Mesendoderm (in vitro differentiated cells): ENCODE measurements around the gene DDX23.

ENCODE experiments used
- DNase-seq: peaks from one replicate; pipeline ENCODE4 v3.0.0; 2013
- H2AK5ac ChIP-seq: 2 replicates; pipeline ENCODE4 v1.6.1; 2013; ENCODE audit warnings: low read length, inconsistent platforms
- H2BK120ac ChIP-seq: 2 replicates; pipeline ENCODE4 v1.6.1; 2013; ENCODE audit warnings: low read depth, mild to moderate bottlenecking, low read length, moderate library complexity, mixed read lengths
- H2BK15ac ChIP-seq: replicated peaks from 2 replicates; pipeline ENCODE4 v1.6.1; 2013; ENCODE audit warnings: low read depth, mild to moderate bottlenecking, moderate library complexity
- H2BK5ac ChIP-seq: 2 replicates; pipeline ENCODE4 v1.6.1; 2013; ENCODE audit warnings: low read length, inconsistent platforms
- H3K18ac ChIP-seq: 2 replicates; pipeline ENCODE4 v1.6.1; 2013; ENCODE audit warnings: mild to moderate bottlenecking, low read length, mixed read lengths
- H3K23ac ChIP-seq: one replicate; pipeline ENCODE4 v1.6.1; 2013; ENCODE audit warnings: low read length
- H3K27ac ChIP-seq: 2 replicates; pipeline ENCODE4 v1.5.1; 2013; ENCODE audit warnings: low read depth, mild to moderate bottlenecking, inconsistent platforms, low read length, moderate library complexity
- H3K27me3 ChIP-seq: 2 replicates; pipeline ENCODE4 v1.6.1; 2013; ENCODE audit warnings: low read length, control low read depth, mild to moderate bottlenecking, inconsistent platforms; ENCODE audit not compliant: insufficient read depth, poor library complexity
- H3K36me3 ChIP-seq: 2 replicates; pipeline ENCODE4 v1.6.1; 2013; ENCODE audit warnings: low read length, inconsistent platforms; ENCODE audit not compliant: control insufficient read depth, insufficient read depth
- H3K4ac ChIP-seq: one replicate; pipeline ENCODE4 v1.6.1; 2013; ENCODE audit warnings: low read depth, mild to moderate bottlenecking, low read length, moderate library complexity
- H3K4me1 ChIP-seq: 2 replicates; pipeline ENCODE4 v1.6.1; 2013; ENCODE audit warnings: low read depth, low read length, inconsistent platforms; ENCODE audit not compliant: control insufficient read depth
- H3K4me2 ChIP-seq: 2 replicates; pipeline ENCODE4 v1.6.1; 2013; ENCODE audit warnings: low read length
- H3K4me3 ChIP-seq: 2 replicates; pipeline ENCODE4 v1.5.1; 2013; ENCODE audit warnings: mild to moderate bottlenecking, low read length
- H3K56ac ChIP-seq: one replicate; pipeline ENCODE4 v1.6.1; 2013; ENCODE audit warnings: low read length
- H3K79me1 ChIP-seq: 2 replicates; pipeline ENCODE4 v1.6.1; 2013; ENCODE audit warnings: low read length, inconsistent platforms
- H3K79me2 ChIP-seq: 2 replicates; pipeline ENCODE4 v1.6.1; 2013; ENCODE audit warnings: mild to moderate bottlenecking, low read length; ENCODE audit not compliant: control insufficient read depth, insufficient read depth
- H3K9ac ChIP-seq: 2 replicates; pipeline ENCODE4 v1.6.1; 2013; ENCODE audit warnings: low read length, inconsistent platforms
- H4K5ac ChIP-seq: one replicate; pipeline ENCODE4 v1.6.1; 2013; ENCODE audit warnings: low read length
- H4K8ac ChIP-seq: one replicate; pipeline ENCODE4 v1.6.1; 2013; ENCODE audit warnings: low read depth, mild to moderate bottlenecking, control low read depth, low read length, moderate library complexity
- WGBS: extraction: QIAGEN DNeasy Blood & Tissue Kit; methylation state at CpG from one replicate; pipeline ENCODE4 v1.1.7; 2013; ENCODE audit warnings: low lambda C conversion rate, missing lambda C conversion rate; ENCODE audit not compliant: insufficient coverage; ENCODE audit errors: extremely low coverage; 5-methylcytosine and 5-hydroxymethylcytosine counted together

The DDX23 gene

DNA sequence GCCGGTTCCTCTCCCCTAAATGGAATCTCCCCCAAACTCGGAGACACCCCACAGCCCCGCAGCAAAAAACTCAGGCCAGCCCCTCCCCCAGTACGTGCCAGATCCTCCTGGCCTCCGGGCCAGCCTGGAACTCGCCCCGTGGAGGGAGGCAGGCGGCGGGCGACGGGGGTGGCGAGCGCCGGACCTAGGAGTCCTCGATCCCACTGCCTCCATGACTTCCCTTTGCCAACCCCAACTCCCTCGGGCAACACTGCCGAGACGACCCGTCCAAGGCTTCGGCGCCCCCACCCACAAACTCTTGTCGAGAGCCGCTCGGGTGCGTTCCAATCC is 63.5 kb downstream of the DDX23 start:
- Histone ChIP-seq H3K27me3 (no peaks in the 10 kb centered on the region), H3K4me1 (no peaks in the 10 kb centered on the region), H3K56ac (peak overlapping the region; percentile 88), H3K4me3 (peak overlapping the region; percentile 80), H3K27ac (peak overlapping the region; percentile 10), H4K5ac (no peak overlapping the region), H3K4ac (peak overlapping the region; percentile 36), H3K9ac (peak overlapping the region; percentile 78), H2BK120ac (peak overlapping the region; percentile 18), H4K8ac (no peak overlapping the region), H2BK5ac (no peak overlapping the region), H3K79me1 (no peaks in the 10 kb centered on the region), H2BK15ac (no peak overlapping the region), H2AK5ac (no peak overlapping the region), H3K4me2 (peak overlapping the region; percentile 75), H3K23ac (peak overlapping the region; percentile 45), H3K79me2 (no peaks in the 10 kb centered on the region), H3K36me3 (no peaks in the 10 kb centered on the region), H3K18ac (peak overlapping the region; percentile 54)
- WGBS = no CpG with 5 or more reads among the region's 25 CpGs
- no peak for DNase-seq

DNA sequence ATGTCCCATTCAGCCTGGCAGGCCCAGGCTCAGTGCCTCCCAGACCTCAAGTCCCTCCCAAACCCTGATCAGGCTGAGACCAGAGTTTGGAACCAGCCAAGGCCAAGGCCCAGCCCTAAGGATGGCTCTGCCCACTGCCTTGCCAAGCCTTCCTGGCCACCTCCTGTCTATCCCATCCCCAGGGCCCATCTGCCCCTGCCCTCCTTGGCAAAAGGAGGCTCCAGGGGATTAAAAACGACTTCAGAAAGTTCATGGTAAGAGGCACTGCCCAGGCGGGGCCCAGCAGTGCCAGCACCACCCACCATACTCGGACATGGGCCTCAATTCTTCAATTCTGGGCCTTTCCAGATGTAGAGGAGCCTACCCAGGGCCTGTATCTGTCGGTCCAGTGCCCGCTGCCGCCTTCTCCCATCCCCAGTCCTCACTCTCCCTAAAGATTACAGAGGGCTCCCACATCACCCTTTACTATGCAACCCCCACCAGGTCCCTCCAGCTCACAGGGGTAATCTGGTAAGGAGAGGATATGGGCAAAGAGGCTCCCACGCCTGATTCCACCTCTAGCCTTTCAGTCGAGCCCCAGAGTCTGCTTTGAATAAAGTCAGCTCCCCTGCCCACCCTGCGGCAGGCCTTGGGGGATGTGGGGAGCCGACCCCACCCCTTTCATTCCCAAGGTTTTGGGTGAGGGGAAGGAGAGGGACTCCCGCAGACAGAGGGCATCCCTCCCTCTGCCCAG is 64.0 kb downstream of the DDX23 start:
- Histone ChIP-seq H3K9ac (peak overlapping the region; percentile 78), H3K56ac (peak overlapping the region; percentile 88), H2BK5ac (no peak overlapping the region), H2BK15ac (no peak overlapping the region), H3K18ac (peak overlapping the region; percentile 54), H3K27ac (no peak overlapping the region), H3K79me1 (no peaks in the 10 kb centered on the region), H3K79me2 (no peaks in the 10 kb centered on the region), H2BK120ac (peak overlapping the region; percentile 18), H3K27me3 (no peaks in the 10 kb centered on the region), H3K4me1 (no peaks in the 10 kb centered on the region), H4K8ac (no peak overlapping the region), H3K4ac (no peak overlapping the region), H3K4me2 (peak overlapping the region; percentile 75), H3K23ac (peak overlapping the region; percentile 45), H3K4me3 (peak overlapping the region; percentile 80), H3K36me3 (no peaks in the 10 kb centered on the region), H4K5ac (no peak overlapping the region), H2AK5ac (no peak overlapping the region)
- no peak for DNase-seq
- WGBS = no CpG with 5 or more reads among the region's 11 CpGs

DNA sequence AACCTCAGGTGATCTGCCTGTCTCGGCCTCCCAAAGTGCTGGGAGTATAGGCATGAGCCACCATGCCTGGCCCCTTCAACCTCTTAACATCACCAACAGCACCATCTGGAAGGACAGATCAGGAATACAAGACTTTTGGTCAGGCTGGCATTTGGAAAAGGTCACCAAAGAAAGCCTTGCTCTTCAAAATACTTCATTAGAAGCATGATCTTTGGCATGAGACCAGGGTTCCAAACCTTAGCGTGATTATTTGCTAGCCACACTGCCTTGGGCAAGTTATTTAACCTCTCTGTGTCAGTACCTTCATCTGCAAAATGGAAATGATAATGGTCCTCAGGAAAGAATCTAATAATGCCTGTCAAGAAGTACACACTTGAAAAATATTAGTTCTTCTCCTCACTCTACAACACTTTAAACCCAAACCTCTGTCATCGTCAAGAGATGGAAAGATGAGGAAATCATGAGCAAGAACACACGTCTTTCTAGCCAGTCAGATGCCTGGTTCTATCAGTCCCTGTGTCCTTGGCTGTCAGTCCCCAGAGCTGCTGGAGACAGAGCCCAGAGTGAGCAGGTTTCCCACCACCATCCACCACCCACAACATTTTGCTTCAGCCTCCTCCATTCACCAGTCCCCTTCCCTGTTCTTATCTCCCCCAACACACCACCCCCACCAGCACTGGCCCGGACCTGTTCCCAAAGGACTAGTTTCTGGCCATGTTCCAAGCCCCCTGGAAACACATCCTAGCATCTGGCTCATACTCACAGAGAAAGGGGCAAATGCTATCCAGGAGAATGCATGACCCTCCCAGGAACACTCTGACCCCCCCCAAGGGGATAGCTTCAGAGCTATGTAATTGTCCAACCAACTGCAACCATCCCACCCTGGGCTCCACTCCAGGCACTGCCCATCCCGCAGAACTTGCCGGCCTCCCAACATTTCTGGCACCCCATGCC is 65.1 kb downstream of the DDX23 start:
- no peak overlapping the region for H3K4me2 ChIP-seq
- H3K27me3 ChIP-seq = no peaks in the 10 kb centered on the region
- no peaks in the 10 kb centered on the region for H3K79me1 ChIP-seq
- H3K18ac ChIP-seq = no peak overlapping the region
- no CpG with 5 or more reads among the region's 7 CpGs for WGBS
- no peaks in the 10 kb centered on the region for H3K4me1 ChIP-seq
- H3K9ac ChIP-seq = no peak overlapping the region
- no peak overlapping the region for H2BK5ac ChIP-seq
- no peaks in the 10 kb centered on the region for H3K36me3 ChIP-seq
- H3K79me2 ChIP-seq = no peaks in the 10 kb centered on the region
- DNase-seq = no peak
- H3K4me3 ChIP-seq = no peak overlapping the region
- H2AK5ac ChIP-seq = no peak overlapping the region
- H4K8ac ChIP-seq = no peak overlapping the region
- H2BK15ac ChIP-seq = no peak overlapping the region
- no peak overlapping the region for H3K23ac ChIP-seq
- H3K27ac ChIP-seq = no peak overlapping the region
- no peak overlapping the region for H3K4ac ChIP-seq
- no peak overlapping the region for H4K5ac ChIP-seq
- no peak overlapping the region for H2BK120ac ChIP-seq
- H3K56ac ChIP-seq = no peak overlapping the region

DNA sequence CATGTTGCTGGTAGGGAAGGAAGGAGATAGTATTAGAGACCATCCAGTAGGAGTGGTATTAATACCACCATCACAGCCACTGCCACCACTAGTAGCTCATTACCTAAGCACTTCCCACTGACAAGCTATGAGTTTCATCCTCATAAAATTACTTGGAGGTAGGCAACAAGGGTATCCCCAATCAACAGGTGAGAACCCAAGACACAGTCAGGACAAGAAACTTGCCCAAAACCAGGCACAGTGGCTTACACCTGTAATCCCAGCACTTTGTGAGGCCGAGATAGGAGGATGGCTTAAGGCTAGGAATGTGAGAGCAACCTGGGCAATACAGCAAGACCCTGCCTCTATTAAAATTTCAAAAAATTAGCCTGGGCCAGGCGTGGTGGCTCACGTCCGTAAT is 68.5 kb downstream of the DDX23 start:
- H3K27me3 ChIP-seq = no peaks in the 10 kb centered on the region
- no peak for DNase-seq
- no CpG with 5 or more reads among the region's 4 CpGs for whole genome bisulfite sequencing
- no peak overlapping the region for H3K56ac ChIP-seq
- no peaks in the 10 kb centered on the region for H3K79me1 ChIP-seq
- H3K4me3 ChIP-seq = no peak overlapping the region
- no peak overlapping the region for H2BK5ac ChIP-seq
- H3K4ac ChIP-seq = no peak overlapping the region
- no peak overlapping the region for H3K27ac ChIP-seq
- no peak overlapping the region for H3K4me2 ChIP-seq
- no peaks in the 10 kb centered on the region for H3K79me2 ChIP-seq
- no peak overlapping the region for H3K23ac ChIP-seq
- no peak overlapping the region for H2AK5ac ChIP-seq
- H3K18ac ChIP-seq = no peak overlapping the region
- no peak overlapping the region for H3K9ac ChIP-seq
- H3K4me1 ChIP-seq = no peaks in the 10 kb centered on the region
- H2BK15ac ChIP-seq = no peak overlapping the region
- H4K5ac ChIP-seq = no peak overlapping the region
- H4K8ac ChIP-seq = no peak overlapping the region
- H2BK120ac ChIP-seq = no peak overlapping the region
- no peaks in the 10 kb centered on the region for H3K36me3 ChIP-seq

DNA sequence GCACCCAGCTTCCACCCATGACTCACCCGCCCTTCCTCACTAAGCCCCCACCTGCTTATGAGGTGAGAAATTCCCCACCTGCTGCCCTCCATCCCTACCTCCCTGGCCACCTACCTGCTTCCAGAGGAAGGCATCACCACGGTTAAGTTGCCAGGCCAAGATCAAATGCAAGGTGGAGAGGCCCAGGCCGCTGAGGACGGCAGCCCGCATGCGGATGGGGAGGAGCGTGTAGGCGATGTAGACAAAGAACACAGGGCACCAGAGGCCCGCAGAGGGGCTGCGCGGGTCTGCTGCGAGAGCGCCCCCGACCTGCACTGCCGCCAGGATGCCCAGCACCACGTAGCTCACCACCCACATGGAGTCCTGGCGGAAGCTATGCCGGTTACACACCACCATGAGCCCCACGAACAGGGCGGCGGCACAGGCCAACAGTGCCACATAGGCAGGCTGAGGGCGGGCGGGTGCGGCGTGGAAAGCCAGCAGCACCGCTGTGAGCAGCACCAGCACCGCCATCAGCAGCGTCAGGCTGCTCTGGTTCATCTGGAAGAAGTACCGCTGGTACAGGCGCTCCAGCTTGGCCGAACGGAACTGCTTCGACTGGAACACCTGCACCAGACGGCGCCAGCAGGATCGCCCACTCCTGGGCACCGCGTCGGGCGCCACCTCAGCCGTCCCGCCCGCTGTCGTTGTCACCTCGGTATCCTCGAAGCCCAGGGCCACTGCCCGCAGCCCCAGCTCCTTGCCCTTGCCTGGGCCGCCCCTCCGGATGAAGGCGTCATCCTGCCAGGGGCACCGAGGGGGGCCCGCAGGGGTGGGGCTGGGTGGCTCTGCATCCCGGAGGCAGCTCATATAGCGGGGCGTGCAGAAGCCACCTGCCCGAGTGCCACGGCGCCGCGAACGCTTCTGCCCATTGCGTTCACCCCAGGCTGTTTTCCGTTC is 69.2 kb downstream of the DDX23 start:
- no peaks in the 10 kb centered on the region for H3K79me2 ChIP-seq
- H2BK15ac ChIP-seq = no peak overlapping the region
- H3K23ac ChIP-seq = no peak overlapping the region
- H4K8ac ChIP-seq = no peak overlapping the region
- no peak overlapping the region for H3K4me2 ChIP-seq
- no peaks in the 10 kb centered on the region for H3K4me1 ChIP-seq
- no peak overlapping the region for H3K9ac ChIP-seq
- H3K27me3 ChIP-seq = no peaks in the 10 kb centered on the region
- peak overlapping the region; percentile 34 for H3K56ac ChIP-seq
- H4K5ac ChIP-seq = no peak overlapping the region
- H2AK5ac ChIP-seq = no peak overlapping the region
- no peak overlapping the region for H3K4ac ChIP-seq
- no peak overlapping the region for H2BK5ac ChIP-seq
- H3K4me3 ChIP-seq = no peak overlapping the region
- no peaks in the 10 kb centered on the region for H3K36me3 ChIP-seq
- no peak overlapping the region for H3K18ac ChIP-seq
- no peak overlapping the region for H2BK120ac ChIP-seq
- no peaks in the 10 kb centered on the region for H3K79me1 ChIP-seq
- no CpG with 5 or more reads among the region's 63 CpGs for WGBS
- no peak overlapping the region for H3K27ac ChIP-seq
- DNase-seq = peak; percentile 75
